K562 (cell line): ENCODE results near the gene PHLDB3. TPM values are rescaled to one million over a fixed set of nuclear protein-coding genes. Genes with fewer than 3 reads are reported as not detected.
"Not testable (repeated sequence)": the region's sequence is repeated elsewhere in the genome, so short reads cannot be mapped to it uniquely, and the experiment has no call there.

ENCODE experiments used
- ATAC-seq: fragments of 200-7000 bp; cut with Tn5 transposase; 3 replicates; pipeline ENCODE4 v1.9.1; 2020; ENCODE audit warnings: moderate library complexity
- BruUV-seq: library from RNA; stranded (reverse); fragments of 400-500 nt; replicated peaks from 2 replicates; lab custom pipeline; 2021; lab: Mats Ljungman, UMichigan
- CTCF ChIA-PET: fragments of 300-600 bp; formaldehyde crosslinking; extraction: SDS; loops from one replicate; lab custom pipeline; 2021; ENCODE audit warnings: low intra/inter-chr PET ratio; lab: Yijun Ruan, JAX
- POLR2A ChIA-PET: fragments of 300-600, 350-650 bp; sonication (Branson Sonifier 250); formaldehyde crosslinking; extraction: SDS; loops from one replicate; lab custom pipeline; 2021; ENCODE audit warnings: antibody characterized with exemption, inconsistent platforms; lab: Yijun Ruan, JAX
- DNase-seq, 4 experiments: peaks; one replicate each; pipeline versions ENCODE4 v3.0.0 to v3.0.0-alpha.2; 2011 to 2018; ENCODE audit warnings: low spot score in 3 of 4, mixed read lengths in 3 of 4; ENCODE audit errors: extremely low read depth in 1 of 4
- FAIRE-seq: peaks from 2 replicates; lab custom pipeline; 2011; peaks lifted over from hg19 to GRCh38; lab: Jason Lieb, UNC
- H2AFZ ChIP-seq: 2 replicates; pipeline ENCODE4 v1.6.0; 2011; ENCODE audit warnings: low read depth, low read length, control low read depth, inconsistent platforms
- H3K27ac ChIP-seq: fragments of 200-600 bp; 3 replicates; pipeline ENCODE4 v1.8.0; 2011; ENCODE audit warnings: low read depth, mild to moderate bottlenecking, control low read depth, inconsistent platforms, low read length, moderate library complexity, mixed read lengths; ENCODE audit errors: extremely low read depth
- H3K27me3 ChIP-seq, 2 experiments: fragments of 300-600 bp in 1 of 2; 2 replicates in 1 of 2; 3 replicates in 1 of 2; pipeline versions ENCODE4 v1.6.0 to v1.8.0; 2011; ENCODE audit warnings: inconsistent platforms in 2 of 2, low read length in 2 of 2, mild to moderate bottlenecking in 1 of 2, mixed read lengths in 1 of 2, moderate library complexity in 1 of 2; ENCODE audit not compliant: control insufficient read depth in 2 of 2, insufficient read depth in 2 of 2
- H3K36me3 ChIP-seq: fragments of 300-600 bp; 3 replicates; pipeline ENCODE4 v1.8.0; 2011; ENCODE audit warnings: mild to moderate bottlenecking, low read length, inconsistent platforms; ENCODE audit not compliant: control insufficient read depth, insufficient read depth
- H3K4me1 ChIP-seq, 2 experiments: fragments of 200-600 bp in 1 of 2; replicated peaks in 1 of 2; 2 replicates in 1 of 2; 3 replicates in 1 of 2; pipeline versions ENCODE4 v1.5.1 to v1.8.0; 2011; ENCODE audit warnings: inconsistent platforms in 2 of 2, low read length in 2 of 2, mild to moderate bottlenecking in 1 of 2, mixed read lengths in 1 of 2, moderate library complexity in 1 of 2; ENCODE audit not compliant: control insufficient read depth in 2 of 2, insufficient read depth in 2 of 2
- H3K4me2 ChIP-seq: 2 replicates; pipeline ENCODE4 v1.6.1; 2011; ENCODE audit warnings: low read length, control low read depth, inconsistent platforms, mixed read lengths; ENCODE audit not compliant: insufficient read depth
- H3K4me3 ChIP-seq: fragments of 200-600 bp; sonication (generic), shearing (Covaris generic); 2 replicates; pipeline ENCODE4 v1.5.1; 2016; ENCODE audit warnings: control low read depth, inconsistent platforms
- H3K79me2 ChIP-seq: fragments of 200-600 bp; 3 replicates; pipeline ENCODE4 v1.8.0; 2011; ENCODE audit warnings: low read length, inconsistent platforms; ENCODE audit not compliant: control insufficient read depth, insufficient read depth
- H3K9ac ChIP-seq, 2 experiments: 2 replicates each; pipeline versions ENCODE4 v1.6.0 to v1.6.1; 2011; ENCODE audit warnings: low read depth in 2 of 2, low read length in 2 of 2, control low read depth in 1 of 2, inconsistent platforms in 1 of 2, mild to moderate bottlenecking in 1 of 2, mixed read lengths in 1 of 2; ENCODE audit not compliant: insufficient read depth in 1 of 2
- H3K9me1 ChIP-seq: one replicate; pipeline ENCODE4 v1.6.0; 2011; ENCODE audit warnings: inconsistent platforms, mild to moderate bottlenecking, low read length, moderate library complexity; ENCODE audit not compliant: control insufficient read depth, insufficient read depth
- H3K9me3 ChIP-seq: replicated peaks from 2 replicates; pipeline ENCODE4 v1.5.1; 2011; ENCODE audit warnings: low read depth, low read length, inconsistent platforms; ENCODE audit not compliant: control insufficient read depth, insufficient read depth
- H4K20me1 ChIP-seq: replicated peaks from 2 replicates; pipeline ENCODE4 v1.6.1; 2011; ENCODE audit warnings: low read length, inconsistent platforms, mixed read lengths; ENCODE audit not compliant: control insufficient read depth, insufficient read depth
- CEBPB ChIP-seq: fragments of 450-650 bp; IDR thresholded peaks from 2 replicates; pipeline ENCODE4 v1.6.1; 2016; ENCODE audit warnings: missing genetic modification characterization, missing compliant biosample characterization
- CREB5 ChIP-seq: fragments of 250-450 bp; sonication (Bioruptor Pico); IDR thresholded peaks from 2 replicates; pipeline ENCODE4 v1.5.0; 2020; ENCODE audit warnings: mild to moderate bottlenecking
- ESRRA ChIP-seq: fragments of 450-650 bp; IDR thresholded peaks from 2 replicates; pipeline ENCODE4 v1.6.1; 2014; ENCODE audit warnings: low read depth, mild to moderate bottlenecking, moderate library complexity, borderline replicate concordance
- PML ChIP-seq: IDR thresholded peaks from 2 replicates; pipeline ENCODE4 v1.6.1; 2012; ENCODE audit warnings: low read length, inconsistent platforms
- PYGO2 ChIP-seq: fragments of 450-650 bp; IDR thresholded peaks from 2 replicates; pipeline ENCODE4 v1.6.1; 2016; ENCODE audit warnings: mild to moderate bottlenecking, missing genetic modification characterization, moderate library complexity, missing compliant biosample characterization
- RAD21 ChIP-seq, 2 experiments: fragments of 250-450 bp in 1 of 2; fragments of 450-650 bp in 1 of 2; sonication (Bioruptor Pico) in 1 of 2; formaldehyde crosslinking in 1 of 2; IDR thresholded peaks in 1 of 2; conservative IDR thresholded peaks in 1 of 2; 2 replicates each; pipeline versions ENCODE4 v1.4.0 to v1.8.0; 2020 to 2022; ENCODE audit warnings: mild to moderate bottlenecking in 2 of 2, moderate library complexity in 1 of 2
- SMARCA5 ChIP-seq: fragments of 450-650 bp; IDR thresholded peaks from 2 replicates; pipeline ENCODE4 v1.6.1; 2016
- TFAP4 ChIP-seq: sonication (generic); formaldehyde crosslinking; IDR thresholded peaks from 2 replicates; pipeline ENCODE4 v1.8.0; 2022; ENCODE audit warnings: missing genetic modification reagents, mild to moderate bottlenecking, moderate library complexity, borderline replicate concordance
- ZNF3 ChIP-seq: fragments of 250-450 bp; sonication (Bioruptor Pico); IDR thresholded peaks from 2 replicates; pipeline ENCODE4 v1.5.0; 2021; ENCODE audit warnings: mild to moderate bottlenecking, moderate library complexity
- ZSCAN32 ChIP-seq: fragments of 450-650 bp; formaldehyde crosslinking; IDR thresholded peaks from 2 replicates; pipeline ENCODE4 v1.4.0; 2020; ENCODE audit warnings: mild to moderate bottlenecking, moderate library complexity
- WGBS: fragments of 100-300 bp; shearing (Covaris generic); methylation state at CpG from one replicate; pipeline ENCODE4 v1.1.6; 2016; ENCODE audit warnings: low coverage, mixed read lengths; ENCODE audit not compliant: insufficient coverage; ENCODE audit errors: missing lambda C conversion rate; 5-methylcytosine and 5-hydroxymethylcytosine counted together
- in situ Hi-C: fragments of 300-500 bp; cut with MboI; formaldehyde crosslinking; loops from 4 replicates; pipeline ENCODE4 v1.15.0; 2018; ENCODE audit warnings: inconsistent platforms, mixed read lengths
- intact Hi-C: fragments of 100-400 bp; cut with micrococcal nuclease; formaldehyde crosslinking; loops from 2 replicates; pipeline ENCODE4 v1.14.2; 2022
- polyA plus RNA-seq, 8 experiments: library from polyadenylated mRNA; depleted of rRNA in 4 of 8; stranded (reverse) in 5 of 8; unstranded in 3 of 8; fragments of >200 nt; fragmentation: Nextera tagmentation in 2 of 8; fragmentation: Illumina TruSeq in 1 of 8; extraction: Ambion mirVana in 2 of 8; extraction: Trizol in 1 of 8; gene quantifications; 2 replicates each; pipeline versions ENCODE4 v1.2.1 to v1.2.3, GENCODE V29; 2011 to 2014; ENCODE audit warnings: inconsistent platforms in 1 of 8, missing spikeins in 1 of 8
- total RNA-seq, 7 experiments: library from RNA; depleted of rRNA in 6 of 7; stranded (reverse); fragments of >200 nt in 6 of 7; fragmentation: Illumina TruSeq in 2 of 7; extraction: Trizol in 2 of 7; gene quantifications; 2 replicates each; pipeline versions ENCODE4 v1.2.1 to v1.2.3, GENCODE V29; 2011 to 2021; ENCODE audit warnings: low replicate concordance in 1 of 7
- TF ChIP-seq, protein P1 (sequence below): fragments of 250-450 bp; sonication (Bioruptor Pico); IDR thresholded peaks from 2 replicates; pipeline ENCODE4 v1.4.0; 2020; ENCODE audit warnings: borderline replicate concordance

The PHLDB3 gene
- total and polyA plus RNA-seq, 9 of the 15 experiments (the other 6 are each of a cell fraction or from before 2014, with no cell fraction given) = 0.04 to 23.5 (median 3.9) TPM

DNA sequence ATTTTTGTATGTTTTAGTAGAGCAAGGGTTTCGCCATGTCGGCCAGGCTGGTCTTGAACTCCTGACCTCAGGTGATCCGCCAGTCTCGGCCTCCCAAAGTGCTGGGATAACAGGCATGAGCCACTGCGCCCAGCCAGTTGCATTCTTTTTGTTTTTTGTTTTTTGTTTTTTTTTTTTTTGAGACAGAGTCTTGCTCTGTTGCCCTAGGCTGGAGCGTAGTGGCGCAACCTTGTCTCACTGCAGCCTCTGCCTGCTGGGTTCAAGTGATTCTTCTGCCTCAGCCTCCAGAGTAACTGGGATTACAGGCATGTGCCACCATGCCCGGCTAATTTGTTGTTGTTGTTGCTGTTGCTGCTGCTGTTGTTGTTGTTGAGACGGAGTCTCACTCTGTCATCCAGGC, 60.5 kb downstream of the PHLDB3 start:
- DNase-seq, in situ Hi-C loops, H3K27ac ChIP-seq, BruUV-seq, FAIRE-seq, CTCF ChIA-PET: not testable (repeated sequence)
- intact Hi-C loops = loop anchor here (10.0 kb wide), 2 partner anchors 181 to 211 kb away; no protein-coding TSS in a partner anchor
- POLR2A ChIA-PET = interaction anchor here (0.6 kb wide), 1 partner anchor 131 kb away, joined by 4 read pairs; no protein-coding TSS in a partner anchor
- TF ChIP-seq CEBPB (tag) (peak; percentile 38; the same call in 1 of the 2 replicates), SMARCA5 (peak; percentile 45; the same call in 1 of the 2 replicates)
- TF ChIP-seq, all 486 proteins: peak for 2; not testable (repeated sequence) for 484
- not testable (repeated sequence) for H3K36me3 ChIP-seq, H3K9me1 ChIP-seq, H3K9me3 ChIP-seq, ATAC-seq, H3K4me3 ChIP-seq, H3K4me2 ChIP-seq, H3K9ac ChIP-seq, H4K20me1 ChIP-seq, H3K4me1 ChIP-seq, H2AFZ ChIP-seq, H3K79me2 ChIP-seq, H3K27me3 ChIP-seq
- WGBS = 32% methylated on average over 9 of the region's 9 CpGs

GRCh38 chr19:43441716-43442115, 62.8 kb downstream of the PHLDB3 start:
- Histone ChIP-seq H3K79me2 (no peaks in the 10 kb centered on the region), H3K4me1 (peaks cover 3 to 10% of the 10 kb centered on the region in 2 experiments; a peak in 4 of 5 replicates), H3K9me3 (no peaks in the 10 kb centered on the region; the same call in 1 of the 2 replicates), H2AFZ (no peak overlapping the region), H3K36me3 (no peaks in the 10 kb centered on the region), H3K27me3 (no peaks in the 10 kb centered on the region), H3K4me2 (no peak overlapping the region), H3K4me3 (no peak overlapping the region), H3K9ac (no peak overlapping the region), H4K20me1 (no peaks in the 10 kb centered on the region), H3K27ac (no peak overlapping the region), H3K9me1 (no peaks in the 10 kb centered on the region)
- DNase-seq (no peak), ATAC-seq (no peak), FAIRE-seq (no peak)
- no TSS peak for BruUV-seq
- 14% methylated on average over 3 of the region's 3 CpGs for WGBS
- intact Hi-C loops = loop anchor here (10.0 kb wide), 2 partner anchors 183 to 213 kb away; no protein-coding TSS in a partner anchor
- CTCF ChIA-PET = no interaction called here
- POLR2A ChIA-PET = interaction anchor here (1.2 kb wide), 1 partner anchor 21 kb away, joined by 6 read pairs; no protein-coding TSS in a partner anchor
- in situ Hi-C loops = no loop called here
- TF ChIP-seq ZNF3 (CRISPR knock-in tag) (no peak), TFAP4 (CRISPR knock-in tag) (no peak), ZSCAN32 (CRISPR knock-in tag) (no peak), CREB5 (no peak), RAD21 (CRISPR knock-in tag; conservative IDR thresholded peaks at IDR 0.05 in 1 of 2, IDR thresholded peaks at IDR 0.05 in 1 of 2) (no peak), ESRRA (no peak), PYGO2 (no peak), PML (no peak)
- TF ChIP-seq, protein P1, sequence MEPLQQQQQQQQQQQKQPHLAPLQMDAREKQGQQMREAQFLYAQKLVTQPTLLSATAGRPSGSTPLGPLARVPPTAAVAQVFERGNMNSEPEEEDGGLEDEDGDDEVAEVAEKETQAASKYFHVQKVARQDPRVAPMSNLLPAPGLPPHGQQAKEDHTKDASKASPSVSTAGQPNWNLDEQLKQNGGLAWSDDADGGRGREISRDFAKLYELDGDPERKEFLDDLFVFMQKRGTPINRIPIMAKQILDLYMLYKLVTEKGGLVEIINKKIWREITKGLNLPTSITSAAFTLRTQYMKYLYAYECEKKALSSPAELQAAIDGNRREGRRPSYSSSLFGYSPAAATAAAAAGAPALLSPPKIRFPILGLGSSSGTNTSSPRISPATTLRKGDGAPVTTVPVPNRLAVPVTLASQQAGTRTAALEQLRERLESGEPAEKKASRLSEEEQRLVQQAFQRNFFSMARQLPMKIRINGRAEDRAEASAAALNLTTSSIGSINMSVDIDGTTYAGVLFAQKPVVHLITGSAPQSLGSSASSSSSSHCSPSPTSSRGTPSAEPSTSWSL (CRISPR knock-in tag) = no peak
